Activated T-cell treated with anti-CD3 and anti-CD28 coated beads for 48 hours (primary cell): ENCODE measurements around the gene METTL9.
"Not testable (repeated sequence)": the region's sequence is repeated elsewhere in the genome, so short reads cannot be mapped to it uniquely, and the experiment has no call there.

Experiments used
- DNase-seq: peaks from one replicate; pipeline ENCODE4 v3.0.0-alpha.2; 2020; ENCODE audit warnings: low read depth

The METTL9 gene

GRCh38 chr16:21574372-21574771, 25.0 kb upstream of the METTL9 start:
- DNase-seq = no peak

GRCh38 chr16:21576323-21576722, 23.1 kb upstream of the METTL9 start:
- not testable (repeated sequence) for DNase-seq

DNA sequence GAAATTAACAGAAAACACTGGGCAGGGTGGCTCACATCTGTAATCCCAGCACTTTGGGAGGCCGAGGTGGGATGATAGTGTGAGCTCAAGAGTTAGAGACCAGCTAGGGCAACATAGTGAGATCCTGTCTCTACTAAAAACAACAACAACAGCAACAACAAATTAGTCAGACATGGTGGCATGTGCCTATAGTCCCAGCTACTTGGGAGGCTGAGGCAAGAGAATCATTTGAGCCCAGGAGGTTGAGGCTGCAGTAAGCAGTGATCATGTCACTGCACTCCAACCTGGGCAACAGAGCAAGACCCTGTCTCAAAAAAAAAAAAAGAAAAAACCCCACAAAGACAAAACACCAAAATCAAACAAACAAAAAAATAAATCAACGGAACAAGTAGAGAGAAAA, 21.9 kb upstream of the METTL9 start:
- not testable (repeated sequence) for DNase-seq

- DNase-seq = not testable (repeated sequence)
These were observed 21.1 kb upstream of the METTL9 start for GRCh38 chr16:21578311-21578710.

- DNase-seq = not testable (repeated sequence)
These were observed 19.2 kb upstream of the METTL9 start for GRCh38 chr16:21580131-21580530.

DNA sequence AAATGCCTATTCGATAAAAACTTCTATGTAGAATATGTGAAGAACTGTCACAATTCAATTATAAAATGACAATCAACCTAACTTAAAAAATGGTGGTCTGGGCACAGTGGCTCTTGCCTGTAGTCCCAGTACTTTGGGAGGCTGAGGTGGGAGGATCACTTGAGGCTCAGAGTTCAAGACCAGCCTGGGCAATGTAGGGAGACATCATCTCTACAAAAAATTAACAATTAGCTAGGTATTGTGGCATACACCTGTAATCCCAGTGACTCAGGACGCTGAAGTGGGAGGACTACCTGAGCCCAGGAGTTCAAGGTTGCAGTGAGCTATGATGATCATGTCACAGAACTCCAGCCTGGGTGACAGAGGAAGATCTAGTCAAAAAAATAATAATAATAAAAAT, 18.6 kb upstream of the METTL9 start:
- DNase-seq = no peak

GRCh38 chr16:21584817-21585216, 14.6 kb upstream of the METTL9 start:
- no peak for DNase-seq

- DNase-seq = not testable (repeated sequence)
These were observed 10.8 kb upstream of the METTL9 start for GRCh38 chr16:21588593-21588992.

- no peak for DNase-seq
These were observed 9.8 kb upstream of the METTL9 start for GRCh38 chr16:21589551-21589950.

- no peak for DNase-seq
These were observed 9.1 kb upstream of the METTL9 start for GRCh38 chr16:21590287-21590686.

GRCh38 chr16:21590796-21591195, 8.6 kb upstream of the METTL9 start:
- no peak for DNase-seq

DNA sequence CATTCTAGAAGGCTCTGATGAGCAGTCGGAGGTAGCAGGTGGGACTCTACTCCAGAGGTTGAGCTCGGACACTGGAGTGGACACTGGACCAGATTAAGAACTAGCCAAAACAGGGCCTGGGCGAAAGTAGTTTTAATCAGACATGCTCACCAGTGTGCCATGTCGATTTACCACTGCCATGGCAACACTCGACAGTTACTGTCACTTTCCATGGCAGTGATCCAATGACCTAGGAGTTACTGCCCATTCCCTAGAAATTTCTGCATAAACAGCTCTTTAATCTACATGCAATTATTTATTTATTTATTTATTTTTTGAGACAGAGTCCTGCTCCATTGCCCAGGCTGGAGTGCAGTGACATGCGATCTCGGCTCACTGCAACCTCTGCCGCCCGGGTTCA, 7.2 kb upstream of the METTL9 start:
- no peak for DNase-seq

DNA sequence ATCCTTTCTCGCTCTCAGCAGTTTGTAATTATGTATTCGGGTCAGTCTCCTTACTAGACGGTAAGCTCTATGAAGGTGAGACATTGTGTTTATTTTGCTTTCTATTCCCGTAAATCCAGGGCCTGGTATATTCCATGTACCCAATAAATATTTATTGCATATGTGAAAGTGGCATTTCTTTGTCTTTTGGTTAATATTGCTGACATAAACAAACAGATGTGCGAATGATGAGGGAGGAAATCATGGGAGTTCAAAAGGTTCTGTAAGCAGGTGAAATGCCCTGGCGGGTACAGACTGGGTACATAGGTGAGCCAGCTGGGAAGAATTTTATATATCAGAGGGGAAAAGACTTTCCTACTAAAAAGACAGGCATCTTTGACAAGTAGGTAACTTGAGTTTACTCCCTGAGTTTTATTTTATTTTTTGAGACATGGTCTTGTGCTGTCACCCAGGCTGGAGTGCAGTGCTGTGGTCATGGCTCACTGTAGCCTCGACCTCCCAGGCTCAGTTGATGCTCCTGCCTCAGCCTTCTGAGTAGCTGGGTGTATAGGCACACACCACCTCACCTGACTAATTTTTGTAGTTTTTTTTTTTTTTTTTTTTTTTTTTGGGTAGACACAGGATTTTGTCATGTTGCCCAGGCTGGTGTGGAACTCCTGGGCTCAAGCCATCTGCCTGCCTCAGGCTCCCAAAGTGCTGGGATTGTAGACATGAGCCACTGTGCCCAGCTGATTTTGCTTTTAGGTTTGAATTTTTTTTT, 5.7 kb upstream of the METTL9 start:
- DNase-seq = no peak

- DNase-seq = no peak
These were observed 1.8 kb upstream of the METTL9 start for GRCh38 chr16:21597561-21598030.

DNA sequence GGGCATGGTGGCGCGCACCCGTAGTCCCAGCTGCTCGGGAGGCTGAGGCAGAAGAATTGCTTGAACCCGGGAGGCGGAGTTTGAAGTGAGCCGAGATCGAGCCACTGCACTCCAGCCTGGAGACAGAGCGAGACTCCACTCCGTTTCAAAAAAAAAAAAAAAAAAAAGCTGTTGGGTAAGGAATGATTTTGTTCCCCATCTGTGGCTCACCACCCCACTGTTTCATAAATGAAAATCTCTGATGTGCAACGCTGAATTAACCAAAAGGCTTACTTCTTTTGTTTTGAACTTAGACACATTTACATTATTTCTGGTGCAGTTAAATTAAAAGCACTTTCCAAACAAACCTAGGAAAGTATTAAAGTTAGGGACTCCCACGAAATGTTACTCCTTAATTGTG, 1.2 kb upstream of the METTL9 start:
- DNase-seq = no peak

GRCh38 chr16:21598701-21599121, 666 bp upstream of the METTL9 start:
- DNase-seq = no peak

DNA sequence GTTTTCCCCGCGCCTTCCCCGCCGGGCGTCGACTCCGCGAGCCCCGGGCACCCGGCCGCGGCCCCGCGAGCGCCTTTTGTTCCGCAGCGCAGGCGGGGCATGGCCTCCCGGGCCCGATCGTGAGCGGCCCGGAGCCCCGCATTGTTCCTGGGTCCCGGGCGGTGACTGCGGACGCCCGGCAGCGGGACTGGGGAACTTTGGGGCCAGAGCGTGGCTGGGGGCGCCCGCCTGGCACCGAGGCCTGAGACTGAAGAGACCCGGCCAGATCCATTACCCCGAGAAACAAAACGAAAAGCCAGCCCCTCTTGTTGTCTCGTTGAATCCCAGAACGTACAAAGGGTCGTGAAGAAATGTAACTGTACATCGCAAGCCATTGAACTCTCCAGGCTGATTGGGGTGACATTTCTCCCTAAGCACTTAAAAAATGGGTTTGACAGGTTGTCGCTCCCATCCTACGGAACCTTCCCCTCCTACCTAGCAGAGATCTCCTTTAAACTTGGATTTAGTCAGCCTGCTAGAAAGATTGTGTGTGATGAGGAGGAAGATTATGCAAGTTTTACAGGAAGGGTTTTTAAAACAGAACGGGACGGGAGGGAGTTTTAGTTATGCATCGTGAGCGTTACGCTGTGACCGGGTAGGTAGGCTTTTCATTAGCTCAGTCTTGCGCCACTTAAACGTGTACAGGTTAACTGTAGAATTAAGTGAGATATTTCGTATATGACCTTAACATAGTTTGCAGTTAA, 825 bp downstream of the METTL9 start:
- DNase-seq = no peak

- no peak for DNase-seq
These were observed 3.4 kb downstream of the METTL9 start for GRCh38 chr16:21602785-21603184.

DNA sequence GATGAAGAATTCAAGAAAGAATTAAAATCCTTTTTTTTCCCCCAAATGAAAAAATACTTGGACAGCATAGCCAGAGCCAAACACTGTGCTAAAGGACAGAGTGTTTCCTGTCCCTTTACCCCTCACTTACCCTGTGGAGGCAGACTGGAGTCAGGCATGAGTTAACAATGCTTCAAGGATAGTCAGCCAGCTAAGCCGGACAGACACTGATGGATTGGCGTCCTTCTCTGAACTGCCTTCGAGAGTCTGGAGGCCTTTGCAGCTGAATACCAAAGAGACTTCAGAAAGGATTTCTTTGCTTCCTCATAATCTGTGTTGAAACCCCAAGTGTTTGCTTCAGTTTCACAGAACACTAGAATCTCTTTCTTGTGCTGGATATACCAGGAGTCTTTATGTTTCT, 4.6 kb downstream of the METTL9 start:
- no peak for DNase-seq

- DNase-seq = not testable (repeated sequence)
These were observed 6.5 kb downstream of the METTL9 start for GRCh38 chr16:21605848-21606247.

DNA sequence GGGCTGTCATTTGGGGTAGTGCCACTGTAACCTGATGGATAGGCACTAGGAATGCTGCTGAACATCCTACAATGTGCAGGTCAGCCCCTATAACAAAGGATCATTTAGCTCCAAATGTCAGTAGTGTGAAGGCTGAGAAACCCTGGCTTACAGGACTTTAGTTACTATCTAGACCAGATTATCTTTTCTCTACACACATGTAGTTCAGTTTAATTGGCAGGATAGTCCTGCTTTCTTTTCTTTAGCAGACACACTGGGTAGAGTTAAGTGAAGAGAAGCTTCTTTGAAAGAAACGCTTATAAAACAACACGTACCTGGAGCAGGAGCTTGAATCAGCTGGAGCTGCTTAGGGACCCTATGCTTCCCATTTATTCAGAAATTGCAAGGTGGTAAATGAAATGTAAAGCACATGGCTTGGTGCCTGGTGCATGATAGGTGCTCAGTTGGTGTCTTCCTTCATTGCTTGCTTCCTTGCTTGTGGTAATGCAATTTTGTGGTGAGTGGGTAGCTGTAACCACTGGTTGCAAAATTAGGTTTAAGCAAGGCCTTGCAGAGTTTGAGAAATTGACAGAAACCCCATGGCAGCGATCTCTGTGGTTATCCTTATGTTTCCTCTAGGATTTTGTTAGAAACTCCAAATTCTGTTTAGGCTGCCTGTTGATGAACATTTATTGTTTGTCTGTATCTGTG, 9.4 kb downstream of the METTL9 start:
- no peak for DNase-seq

- no peak for DNase-seq
These were observed 10.7 kb downstream of the METTL9 start for GRCh38 chr16:21610006-21610544.

- DNase-seq = no peak
These were observed 11.4 kb downstream of the METTL9 start for GRCh38 chr16:21610766-21611165.
